Ovary (tissue), 3 donors: ENCODE measurements around the gene COL27A1.
"Not testable (repeated sequence)": the region's sequence is repeated elsewhere in the genome, so short reads cannot be mapped to it uniquely, and the experiment has no call there.

Experiments used
- POLR2A ChIP-seq: fragments of 450-650 bp; IDR thresholded peaks from one replicate; pipeline ENCODE4 v1.6.1; 2017; ENCODE audit warnings: antibody characterized with exemption, mild to moderate bottlenecking, moderate library complexity
- TF ChIP-seq, protein P1 (sequence below), 3 donors: fragments of 450-650 bp in 2 of 3; fragments of 200-600 bp in 1 of 3; IDR thresholded peaks; one replicate each; pipeline versions ENCODE4 v1.5.1 to v1.8.0; 2016 to 2022; ENCODE audit warnings: antibody characterized with exemption in 3 of 3, mild to moderate bottlenecking in 1 of 3
- donor health status: DM: no; HTN: no; CAD: no.

DNA sequence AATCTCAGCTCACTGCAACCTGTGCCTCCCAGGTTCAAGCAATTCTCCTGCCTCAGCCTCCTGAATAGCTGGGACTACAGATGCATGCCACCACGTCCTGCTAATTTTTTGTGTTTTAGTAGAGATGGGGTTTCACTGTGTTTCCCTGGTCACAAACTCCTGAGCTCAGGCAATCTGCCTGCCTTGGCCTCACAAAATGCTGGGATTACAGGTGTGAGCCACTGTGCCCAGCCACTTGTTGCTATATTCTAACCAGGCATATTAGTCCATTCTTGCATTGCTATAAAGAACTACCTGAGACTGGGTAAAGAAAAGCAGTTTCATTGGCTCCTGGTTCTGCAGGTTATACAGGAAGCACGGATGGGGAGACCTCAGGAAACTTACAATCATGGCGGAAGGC, 26.6 kb upstream of the COL27A1 start:
- TF ChIP-seq, protein P1, sequence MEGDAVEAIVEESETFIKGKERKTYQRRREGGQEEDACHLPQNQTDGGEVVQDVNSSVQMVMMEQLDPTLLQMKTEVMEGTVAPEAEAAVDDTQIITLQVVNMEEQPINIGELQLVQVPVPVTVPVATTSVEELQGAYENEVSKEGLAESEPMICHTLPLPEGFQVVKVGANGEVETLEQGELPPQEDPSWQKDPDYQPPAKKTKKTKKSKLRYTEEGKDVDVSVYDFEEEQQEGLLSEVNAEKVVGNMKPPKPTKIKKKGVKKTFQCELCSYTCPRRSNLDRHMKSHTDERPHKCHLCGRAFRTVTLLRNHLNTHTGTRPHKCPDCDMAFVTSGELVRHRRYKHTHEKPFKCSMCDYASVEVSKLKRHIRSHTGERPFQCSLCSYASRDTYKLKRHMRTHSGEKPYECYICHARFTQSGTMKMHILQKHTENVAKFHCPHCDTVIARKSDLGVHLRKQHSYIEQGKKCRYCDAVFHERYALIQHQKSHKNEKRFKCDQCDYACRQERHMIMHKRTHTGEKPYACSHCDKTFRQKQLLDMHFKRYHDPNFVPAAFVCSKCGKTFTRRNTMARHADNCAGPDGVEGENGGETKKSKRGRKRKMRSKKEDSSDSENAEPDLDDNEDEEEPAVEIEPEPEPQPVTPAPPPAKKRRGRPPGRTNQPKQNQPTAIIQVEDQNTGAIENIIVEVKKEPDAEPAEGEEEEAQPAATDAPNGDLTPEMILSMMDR (IDR thresholded peaks at IDR 0.05), result not testable (repeated sequence)
- TF ChIP-seq POLR2A, result not testable (repeated sequence)
